Activated CD8-positive, alpha-beta T cell treated with anti-CD3 and anti-CD28 coated beads, Interleukin-2, amount 10 ng/mL, durations not matched to agents 7 days and 5 days (primary cell): ENCODE measurements around the gene GRM4. TPM values are rescaled to one million over a fixed set of nuclear protein-coding genes. Genes with fewer than 3 reads are reported as not detected.

ENCODE experiments used
- ATAC-seq: fragments of 150-1000 bp; cut with Tn5 transposase; one replicate; pipeline ENCODE4 v1.10.0; 2021; ENCODE audit warnings: moderate library complexity
- CTCF ChIA-PET: fragments of 350-600 bp; sonication (Branson Sonifier 250); formaldehyde crosslinking; loops from one replicate; lab custom pipeline; 2021; ENCODE audit warnings: antibody characterized with exemption; lab: Charles Lee
- POLR2A ChIA-PET: fragments of 350-600 bp; sonication (Branson Sonifier 250); formaldehyde crosslinking; loops from one replicate; lab custom pipeline; 2021; ENCODE audit warnings: antibody characterized with exemption; lab: Charles Lee
- DNase-seq: peaks from one replicate; pipeline ENCODE4 v3.0.0-alpha.2; 2020
- H3K27ac Mint-ChIP-seq: one replicate; pipeline ENCODE4 v1.8.0; 2021; ENCODE audit warnings: mild to moderate bottlenecking, mixed read lengths
- H3K27me3 Mint-ChIP-seq: one replicate; pipeline ENCODE4 v1.8.0; 2021; ENCODE audit warnings: low read depth, mixed read lengths
- H3K36me3 Mint-ChIP-seq: one replicate; pipeline ENCODE4 v1.8.0; 2021; ENCODE audit warnings: low read depth, mixed read lengths
- H3K4me1 Mint-ChIP-seq: one replicate; pipeline ENCODE4 v1.8.0; 2021; ENCODE audit warnings: low read depth, mixed read lengths
- H3K4me3 Mint-ChIP-seq: one replicate; pipeline ENCODE4 v1.8.0; 2021; ENCODE audit warnings: mild to moderate bottlenecking, mixed read lengths
- H3K9me3 Mint-ChIP-seq: one replicate; pipeline ENCODE4 v1.8.0; 2022; ENCODE audit warnings: mixed read lengths; ENCODE audit not compliant: insufficient read depth
- total RNA-seq, 2 experiments: library from RNA; stranded (reverse); gene quantifications; one replicate each; pipeline ENCODE4 v1.2.3, GENCODE V29; 2021

Gene GRM4
- total RNA-seq, 2 experiments from 2014 or later, result not detected

- no peak overlapping the region for H3K27ac Mint-ChIP-seq
- peaks cover 9% of the 10 kb centered on the region for H3K27me3 Mint-ChIP-seq
- ATAC-seq, result no peak
- CTCF ChIA-PET, result no interaction called here
- peaks cover under 1% of the 10 kb centered on the region for H3K4me1 Mint-ChIP-seq
- no peak overlapping the region for H3K4me3 Mint-ChIP-seq
- peak; percentile 44 for DNase-seq
- H3K36me3 Mint-ChIP-seq, result no peaks in the 10 kb centered on the region
- no peaks in the 10 kb centered on the region for H3K9me3 Mint-ChIP-seq
- POLR2A ChIA-PET, result no interaction called here
Observed at GRCh38 chr6:34115403-34115795, 30.5 kb downstream of the GRM4 start.

DNA sequence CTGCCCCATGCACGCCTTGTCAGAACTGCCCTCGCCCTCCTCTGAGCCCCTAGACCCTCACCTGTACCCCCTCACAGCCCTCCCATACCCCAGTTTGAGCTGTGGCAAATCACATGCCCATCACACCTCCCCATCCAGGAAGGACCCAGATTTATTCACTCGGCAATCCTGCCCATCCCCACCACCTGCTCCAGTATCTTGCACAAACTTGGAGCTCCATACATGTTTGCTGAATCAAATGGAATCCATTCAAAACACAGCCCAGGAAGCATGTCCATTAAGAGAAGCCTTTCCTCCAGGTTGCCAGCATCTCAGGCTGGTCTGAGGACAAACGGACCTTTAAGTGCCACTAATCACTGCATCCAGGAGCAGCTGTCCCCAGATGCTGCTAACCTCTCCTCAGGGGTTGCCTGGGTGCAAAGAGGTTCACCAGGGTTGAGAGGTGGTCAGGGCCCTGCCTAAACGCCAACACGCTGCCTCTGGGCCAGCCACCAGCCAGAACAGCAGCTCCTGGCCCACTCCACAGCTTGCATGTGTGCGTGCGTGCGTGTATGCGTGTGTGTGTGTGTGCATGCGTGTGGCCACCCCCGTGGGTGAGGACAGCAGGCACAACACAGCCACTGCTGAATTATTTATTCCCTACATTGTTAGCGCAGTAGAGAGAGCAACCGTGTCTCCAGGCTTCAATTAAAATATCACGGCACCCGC lies 31.0 kb downstream of the GRM4 start:
- ChIA-PET CTCF (no interaction called here), POLR2A (no interaction called here)
- Mint-ChIP-seq H3K4me3 (no peak overlapping the region), H3K27me3 (peaks cover 9% of the 10 kb centered on the region), H3K27ac (no peak overlapping the region), H3K9me3 (no peaks in the 10 kb centered on the region), H3K36me3 (no peaks in the 10 kb centered on the region), H3K4me1 (no peaks in the 10 kb centered on the region)
- no peak for DNase-seq
- ATAC-seq, result no peak

GRCh38 chr6:34113532-34113931 lies 32.4 kb downstream of the GRM4 start:
- Mint-ChIP-seq H3K4me1 (no peaks in the 10 kb centered on the region), H3K27me3 (peaks cover 9% of the 10 kb centered on the region), H3K9me3 (no peaks in the 10 kb centered on the region), H3K27ac (no peak overlapping the region), H3K4me3 (no peak overlapping the region), H3K36me3 (no peaks in the 10 kb centered on the region)
- CTCF ChIA-PET, result no interaction called here
- POLR2A ChIA-PET, result no interaction called here
- DNase-seq (no peak), ATAC-seq (no peak)

GRCh38 chr6:34112126-34112525 lies 33.8 kb downstream of the GRM4 start:
- DNase-seq (no peak), ATAC-seq (no peak)
- CTCF ChIA-PET, result no interaction called here
- H3K9me3 Mint-ChIP-seq, result no peaks in the 10 kb centered on the region
- no peaks in the 10 kb centered on the region for H3K4me1 Mint-ChIP-seq
- peaks cover 9% of the 10 kb centered on the region for H3K27me3 Mint-ChIP-seq
- H3K27ac Mint-ChIP-seq, result no peak overlapping the region
- H3K4me3 Mint-ChIP-seq, result no peak overlapping the region
- POLR2A ChIA-PET, result no interaction called here
- no peaks in the 10 kb centered on the region for H3K36me3 Mint-ChIP-seq

- Mint-ChIP-seq H3K27me3 (peaks cover 9% of the 10 kb centered on the region), H3K27ac (no peak overlapping the region), H3K4me3 (no peak overlapping the region), H3K4me1 (no peaks in the 10 kb centered on the region), H3K36me3 (no peaks in the 10 kb centered on the region), H3K9me3 (no peaks in the 10 kb centered on the region)
- POLR2A ChIA-PET, result no interaction called here
- ATAC-seq (no peak), DNase-seq (no peak)
- CTCF ChIA-PET, result no interaction called here
Observed at GRCh38 chr6:34110610-34111009, 35.3 kb downstream of the GRM4 start.

DNA sequence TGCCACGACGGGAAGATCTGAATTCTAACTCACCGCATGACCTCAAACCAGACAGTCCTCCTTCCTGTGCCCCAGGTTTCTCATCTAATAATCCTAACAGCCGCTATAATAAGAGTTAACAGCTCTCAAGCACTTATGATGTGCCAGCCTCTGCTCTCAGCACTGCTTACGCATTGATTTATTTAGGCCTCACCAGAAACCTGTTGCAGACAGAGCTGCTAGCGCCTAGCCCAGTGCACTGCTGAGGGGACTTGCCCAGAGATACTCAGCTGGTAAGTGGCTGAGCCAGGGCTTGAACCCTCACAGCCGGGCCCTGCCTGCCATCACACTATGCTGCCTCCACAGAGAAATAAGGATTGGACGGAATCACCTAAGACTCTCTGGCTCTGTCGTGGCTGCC lies 37.7 kb downstream of the GRM4 start:
- Mint-ChIP-seq H3K27ac (no peak overlapping the region), H3K27me3 (peaks cover 4% of the 10 kb centered on the region), H3K36me3 (no peaks in the 10 kb centered on the region), H3K4me3 (no peak overlapping the region), H3K9me3 (no peaks in the 10 kb centered on the region), H3K4me1 (no peaks in the 10 kb centered on the region)
- CTCF ChIA-PET, result no interaction called here
- ATAC-seq, result no peak
- DNase-seq, result no peak
- POLR2A ChIA-PET, result no interaction called here

GRCh38 chr6:34106900-34107299 lies 39.0 kb downstream of the GRM4 start:
- ATAC-seq, result no peak
- no peak for DNase-seq
- ChIA-PET POLR2A (no interaction called here), CTCF (no interaction called here)
- H3K36me3 Mint-ChIP-seq, result no peaks in the 10 kb centered on the region
- H3K4me1 Mint-ChIP-seq, result no peaks in the 10 kb centered on the region
- H3K4me3 Mint-ChIP-seq, result no peak overlapping the region
- H3K9me3 Mint-ChIP-seq, result no peaks in the 10 kb centered on the region
- no peaks in the 10 kb centered on the region for H3K27me3 Mint-ChIP-seq
- no peak overlapping the region for H3K27ac Mint-ChIP-seq

DNA sequence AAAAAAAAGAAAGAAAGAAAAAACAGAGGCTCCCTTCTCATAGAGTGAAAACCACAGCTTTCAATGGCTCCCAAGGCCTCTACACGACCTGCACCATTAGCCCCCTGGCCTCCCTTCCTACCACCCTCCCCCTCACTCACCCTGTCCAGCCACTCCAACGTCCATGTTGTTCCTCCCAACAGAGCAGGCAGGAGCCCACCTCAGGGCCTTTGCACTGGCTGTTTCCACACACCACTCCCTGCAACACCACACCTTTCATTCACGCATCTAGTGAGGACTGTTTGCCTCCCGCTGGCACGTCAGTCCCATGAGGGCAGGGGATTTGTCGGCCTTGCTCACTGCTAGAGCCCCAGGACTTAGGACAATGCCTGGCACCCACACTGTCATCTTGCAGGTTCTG lies 39.5 kb downstream of the GRM4 start:
- ATAC-seq (no peak), DNase-seq (no peak)
- CTCF ChIA-PET, result no interaction called here
- Mint-ChIP-seq H3K9me3 (no peaks in the 10 kb centered on the region), H3K4me1 (no peaks in the 10 kb centered on the region), H3K27ac (no peak overlapping the region), H3K4me3 (no peak overlapping the region), H3K27me3 (no peaks in the 10 kb centered on the region), H3K36me3 (no peaks in the 10 kb centered on the region)
- POLR2A ChIA-PET, result no interaction called here

GRCh38 chr6:34104628-34105027 lies 41.3 kb downstream of the GRM4 start:
- no peak overlapping the region for H3K4me3 Mint-ChIP-seq
- ATAC-seq, result no peak
- no peaks in the 10 kb centered on the region for H3K36me3 Mint-ChIP-seq
- H3K27ac Mint-ChIP-seq, result no peak overlapping the region
- H3K9me3 Mint-ChIP-seq, result no peaks in the 10 kb centered on the region
- ChIA-PET CTCF (no interaction called here), POLR2A (no interaction called here)
- H3K4me1 Mint-ChIP-seq, result no peaks in the 10 kb centered on the region
- H3K27me3 Mint-ChIP-seq, result no peaks in the 10 kb centered on the region
- DNase-seq, result no peak

- DNase-seq, result no peak
- no peaks in the 10 kb centered on the region for H3K4me1 Mint-ChIP-seq
- H3K27ac Mint-ChIP-seq, result no peak overlapping the region
- no peaks in the 10 kb centered on the region for H3K36me3 Mint-ChIP-seq
- no peaks in the 10 kb centered on the region for H3K9me3 Mint-ChIP-seq
- ATAC-seq, result no peak
- no peaks in the 10 kb centered on the region for H3K27me3 Mint-ChIP-seq
- CTCF ChIA-PET, result no interaction called here
- no peak overlapping the region for H3K4me3 Mint-ChIP-seq
- POLR2A ChIA-PET, result no interaction called here
Observed at GRCh38 chr6:34104186-34104585, 41.7 kb downstream of the GRM4 start.

GRCh38 chr6:34103321-34103720 lies 42.6 kb downstream of the GRM4 start:
- no peaks in the 10 kb centered on the region for H3K27me3 Mint-ChIP-seq
- H3K9me3 Mint-ChIP-seq, result no peaks in the 10 kb centered on the region
- no peak for ATAC-seq
- DNase-seq, result no peak
- CTCF ChIA-PET, result interaction anchor here (1.5 kb wide), 1 partner anchor 48 kb away, joined by 3 read pairs; no protein-coding TSS in a partner anchor
- no peaks in the 10 kb centered on the region for H3K4me1 Mint-ChIP-seq
- POLR2A ChIA-PET, result no interaction called here
- no peak overlapping the region for H3K4me3 Mint-ChIP-seq
- no peaks in the 10 kb centered on the region for H3K36me3 Mint-ChIP-seq
- no peak overlapping the region for H3K27ac Mint-ChIP-seq

- Mint-ChIP-seq H3K36me3 (no peaks in the 10 kb centered on the region), H3K4me1 (no peaks in the 10 kb centered on the region), H3K27ac (no peak overlapping the region), H3K27me3 (no peaks in the 10 kb centered on the region), H3K4me3 (no peak overlapping the region), H3K9me3 (no peaks in the 10 kb centered on the region)
- ChIA-PET CTCF (interaction anchor here (1.5 kb wide), 1 partner anchor 47 kb away, joined by 3 read pairs; no protein-coding TSS in a partner anchor), POLR2A (no interaction called here)
- ATAC-seq (no peak), DNase-seq (no peak)
Observed at GRCh38 chr6:34102696-34103095, 43.2 kb downstream of the GRM4 start.
